ENCODE results near the gene TEX264. TPM values are rescaled to one million over a fixed set of nuclear protein-coding genes. Genes with fewer than 3 reads are reported as not detected.

Gene TEX264
- total RNA-seq, 1 experiment from 2014 or later: 21.4 TPM

DNA sequence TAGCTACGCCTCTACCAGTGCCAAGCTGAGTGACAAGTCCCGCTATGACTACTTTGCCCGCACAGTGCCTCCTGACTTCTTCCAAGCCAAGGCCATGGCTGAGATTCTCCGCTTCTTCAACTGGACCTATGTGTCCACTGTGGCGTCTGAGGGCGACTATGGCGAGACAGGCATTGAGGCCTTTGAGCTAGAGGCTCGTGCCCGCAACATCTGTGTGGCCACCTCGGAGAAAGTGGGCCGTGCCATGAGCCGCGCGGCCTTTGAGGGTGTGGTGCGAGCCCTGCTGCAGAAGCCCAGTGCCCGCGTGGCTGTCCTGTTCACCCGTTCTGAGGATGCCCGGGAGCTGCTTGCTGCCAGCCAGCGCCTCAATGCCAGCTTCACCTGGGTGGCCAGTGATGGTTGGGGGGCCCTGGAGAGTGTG is 41.5 kb downstream of the TEX264 start:
- intact Hi-C loops (cut with micrococcal nuclease; ENCODE audit: unreplicated experiment): no loop called here
- POLR2A ChIA-PET (ENCODE audit: low non-redundant PET): no interaction called here
- Histone ChIP-seq H3K27ac (ENCODE audit: low read depth, low read length, poor library complexity, severe bottlenecking) (no peak overlapping the region), H3K4me1 (ENCODE audit: insufficient read depth, low read length, poor library complexity, severe bottlenecking) (no peaks in the 10 kb centered on the region), H3K27me3 (replicated peaks; ENCODE audit: insufficient read depth, low read depth, low read length, poor library complexity) (no peaks in the 10 kb centered on the region), H3K9me3 (ENCODE audit: low read depth, low read length, poor library complexity, severe bottlenecking) (no peaks in the 10 kb centered on the region), H3K36me3 (ENCODE audit: insufficient read depth, low read length, poor library complexity, severe bottlenecking) (no peaks in the 10 kb centered on the region), H3K4me3 (ENCODE audit: low read depth, low read length, poor library complexity, severe bottlenecking) (no peak overlapping the region)
- no TSS peak for BruUV-seq (replicated peaks)
- no peak for DNase-seq (ENCODE audit: low spot score)
- TF ChIP-seq CTCF (conservative IDR thresholded peaks at IDR 0.05; ENCODE audit: low read depth, low read length): no peak
- no peak for TF ChIP-seq EZH2 (IDR thresholded peaks at IDR 0.05; ENCODE audit: borderline replicate concordance, low read depth, low read length, poor library complexity, severe bottlenecking)
- CTCF ChIA-PET: no interaction called here

GRCh38 chr3:51712963-51713362 is 41.9 kb downstream of the TEX264 start:
- no TSS peak for BruUV-seq (replicated peaks)
- no peak overlapping the region for H3K4me3 ChIP-seq (ENCODE audit: low read depth, low read length, poor library complexity, severe bottlenecking)
- no peaks in the 10 kb centered on the region for H3K36me3 ChIP-seq (ENCODE audit: insufficient read depth, low read length, poor library complexity, severe bottlenecking)
- no peaks in the 10 kb centered on the region for H3K27me3 ChIP-seq (replicated peaks; ENCODE audit: insufficient read depth, low read depth, low read length, poor library complexity)
- no peaks in the 10 kb centered on the region for H3K9me3 ChIP-seq (ENCODE audit: low read depth, low read length, poor library complexity, severe bottlenecking)
- CTCF ChIA-PET: no interaction called here
- POLR2A ChIA-PET (ENCODE audit: low non-redundant PET): no interaction called here
- TF ChIP-seq EZH2 (IDR thresholded peaks at IDR 0.05; ENCODE audit: borderline replicate concordance, low read depth, low read length, poor library complexity, severe bottlenecking) (no peak), CTCF (conservative IDR thresholded peaks at IDR 0.05; ENCODE audit: low read depth, low read length) (no peak)
- intact Hi-C loops (cut with micrococcal nuclease; ENCODE audit: unreplicated experiment): no loop called here
- no peak overlapping the region for H3K27ac ChIP-seq (ENCODE audit: low read depth, low read length, poor library complexity, severe bottlenecking)
- no peak for DNase-seq (ENCODE audit: low spot score)
- no peaks in the 10 kb centered on the region for H3K4me1 ChIP-seq (ENCODE audit: insufficient read depth, low read length, poor library complexity, severe bottlenecking)

GRCh38 chr3:51715231-51715976 is 44.4 kb downstream of the TEX264 start:
- no peak overlapping the region for H3K27ac ChIP-seq (ENCODE audit: low read depth, low read length, poor library complexity, severe bottlenecking)
- BruUV-seq (replicated peaks): no TSS peak
- H3K36me3 ChIP-seq (ENCODE audit: insufficient read depth, low read length, poor library complexity, severe bottlenecking): no peaks in the 10 kb centered on the region
- POLR2A ChIA-PET (ENCODE audit: low non-redundant PET): no interaction called here
- CTCF ChIA-PET: no interaction called here
- intact Hi-C loops (cut with micrococcal nuclease; ENCODE audit: unreplicated experiment): no loop called here
- TF ChIP-seq EZH2 (IDR thresholded peaks at IDR 0.05; ENCODE audit: borderline replicate concordance, low read depth, low read length, poor library complexity, severe bottlenecking) (no peak), CTCF (conservative IDR thresholded peaks at IDR 0.05; ENCODE audit: low read depth, low read length) (no peak)
- H3K4me1 ChIP-seq (ENCODE audit: insufficient read depth, low read length, poor library complexity, severe bottlenecking): no peaks in the 10 kb centered on the region
- H3K4me3 ChIP-seq (ENCODE audit: low read depth, low read length, poor library complexity, severe bottlenecking): no peak overlapping the region
- no peak for DNase-seq (ENCODE audit: low spot score)
- no peaks in the 10 kb centered on the region for H3K9me3 ChIP-seq (ENCODE audit: low read depth, low read length, poor library complexity, severe bottlenecking)
- no peaks in the 10 kb centered on the region for H3K27me3 ChIP-seq (replicated peaks; ENCODE audit: insufficient read depth, low read depth, low read length, poor library complexity)

Measured in A673 (cell line).